MM.1S (cell line): Measurements from ENCODE around the gene TEAD4.

Experiments used
- DNase-seq: peaks from one replicate; pipeline ENCODE4 v3.0.0-alpha.2; 2015
- H2AFZ ChIP-seq: fragments of 300-600 bp; sonication (generic); 2 replicates; pipeline ENCODE4 v1.6.0; 2016; ENCODE audit warnings: antibody characterized with exemption, low read length
- H3F3A ChIP-seq: fragments of 300-600 bp; sonication (generic); 2 replicates; pipeline ENCODE4 v1.6.1; 2016; ENCODE audit warnings: mild to moderate bottlenecking, antibody characterized with exemption, low read length, moderate library complexity, mixed read lengths; ENCODE audit not compliant: insufficient read depth
- H3K27ac ChIP-seq: fragments of 300-600 bp; sonication (generic); 2 replicates; pipeline ENCODE4 v1.5.1; 2016; ENCODE audit warnings: mild to moderate bottlenecking, low read length
- H3K27me3 ChIP-seq: fragments of 300-600 bp; sonication (generic); replicated peaks from 2 replicates; pipeline ENCODE4 v1.6.0; 2016; ENCODE audit warnings: low read length; ENCODE audit not compliant: insufficient read depth
- H3K36me3 ChIP-seq: fragments of 300-600 bp; sonication (generic); replicated peaks from 2 replicates; pipeline ENCODE4 v1.6.1; 2016; ENCODE audit warnings: mild to moderate bottlenecking, low read length, mixed read lengths; ENCODE audit not compliant: insufficient read depth
- H3K4me1 ChIP-seq: fragments of 300-600 bp; sonication (generic); 2 replicates; pipeline ENCODE4 v1.6.1; 2016; ENCODE audit warnings: low read length, mixed read lengths
- H3K4me2 ChIP-seq: fragments of 300-600 bp; sonication (generic); 2 replicates; pipeline ENCODE4 v1.6.0; 2016; ENCODE audit warnings: low read depth, low read length
- H3K4me3 ChIP-seq: fragments of 300-600 bp; sonication (generic); 2 replicates; pipeline ENCODE4 v1.5.1; 2016; ENCODE audit warnings: low read length, mixed read lengths
- H3K79me2 ChIP-seq: fragments of 300-600 bp; sonication (generic); 2 replicates; pipeline ENCODE4 v1.6.1; 2016; ENCODE audit warnings: mixed run types, low read length, mixed read lengths
- H3K9ac ChIP-seq: fragments of 300-600 bp; sonication (generic); 2 replicates; pipeline ENCODE4 v1.6.1; 2016; ENCODE audit warnings: low read length, mixed read lengths
- H3K9me2 ChIP-seq: fragments of 300-600 bp; sonication (generic); replicated peaks from 2 replicates; pipeline ENCODE4 v1.6.1; 2016; ENCODE audit warnings: mild to moderate bottlenecking, low read length, mixed read lengths; ENCODE audit not compliant: insufficient read depth
- H3K9me3 ChIP-seq: fragments of 300-600 bp; sonication (generic); replicated peaks from 2 replicates; pipeline ENCODE4 v1.6.1; 2016; ENCODE audit warnings: mild to moderate bottlenecking, low read length, mixed read lengths; ENCODE audit not compliant: insufficient read depth
- H4K20me1 ChIP-seq: fragments of 300-600 bp; sonication (generic); 2 replicates; pipeline ENCODE4 v1.6.1; 2016; ENCODE audit warnings: mild to moderate bottlenecking, low read length, moderate library complexity, mixed read lengths; ENCODE audit not compliant: insufficient read depth
- CTCF ChIP-seq: fragments of 300-600 bp; sonication (generic); IDR thresholded peaks from 2 replicates; pipeline ENCODE4 v1.5.1; 2016; ENCODE audit warnings: antibody characterized with exemption, low read length, mixed read lengths
- EZH2 ChIP-seq: fragments of 300-600 bp; sonication (generic); optimal IDR thresholded peaks from 2 replicates; pipeline ENCODE3; 2017; ENCODE audit warnings: low read depth, mild to moderate bottlenecking, antibody characterized with exemption, low read length, mixed read lengths
- EZH2phosphoT487 ChIP-seq: fragments of 300-600 bp; sonication (generic); IDR thresholded peaks from 2 replicates; pipeline ENCODE4 v1.6.1; 2018; ENCODE audit warnings: antibody characterized with exemption, low read length

The TEAD4 gene

DNA sequence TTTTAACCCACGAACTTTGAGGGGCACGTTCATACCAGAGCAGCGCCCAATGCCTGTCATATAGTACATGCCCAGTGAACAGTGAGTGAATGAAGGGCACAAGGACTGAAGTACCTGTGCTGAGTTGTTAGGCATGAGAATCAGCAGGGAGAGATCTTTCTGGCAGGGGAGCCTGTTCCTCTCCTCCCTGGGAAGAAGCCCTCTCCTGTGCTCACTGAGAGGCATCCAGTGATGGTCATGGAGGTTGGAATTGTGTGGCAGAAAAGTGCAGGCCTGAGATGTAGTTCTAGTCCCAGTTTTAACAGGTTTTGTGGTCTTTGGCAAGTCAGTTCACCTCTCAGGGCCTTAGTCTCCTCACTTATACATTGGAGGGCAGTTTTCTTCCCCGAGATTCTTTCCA, 20.6 kb downstream of the TEAD4 start:
- Histone ChIP-seq H3K79me2 (no peaks in the 10 kb centered on the region), H3K9me3 (no peaks in the 10 kb centered on the region), H3K36me3 (no peaks in the 10 kb centered on the region), H3K4me3 (no peak overlapping the region), H2AFZ (no peak overlapping the region), H3K4me1 (no peaks in the 10 kb centered on the region), H3K27me3 (no peaks in the 10 kb centered on the region), H3K9me2 (no peaks in the 10 kb centered on the region), H3K4me2 (no peak overlapping the region), H4K20me1 (no peaks in the 10 kb centered on the region), H3F3A (no peaks in the 10 kb centered on the region), H3K9ac (no peak overlapping the region), H3K27ac (no peak overlapping the region)
- DNase-seq: no peak
- TF ChIP-seq CTCF: no peak
- TF ChIP-seq EZH2phosphoT487: no peak
- no peak for TF ChIP-seq EZH2

DNA sequence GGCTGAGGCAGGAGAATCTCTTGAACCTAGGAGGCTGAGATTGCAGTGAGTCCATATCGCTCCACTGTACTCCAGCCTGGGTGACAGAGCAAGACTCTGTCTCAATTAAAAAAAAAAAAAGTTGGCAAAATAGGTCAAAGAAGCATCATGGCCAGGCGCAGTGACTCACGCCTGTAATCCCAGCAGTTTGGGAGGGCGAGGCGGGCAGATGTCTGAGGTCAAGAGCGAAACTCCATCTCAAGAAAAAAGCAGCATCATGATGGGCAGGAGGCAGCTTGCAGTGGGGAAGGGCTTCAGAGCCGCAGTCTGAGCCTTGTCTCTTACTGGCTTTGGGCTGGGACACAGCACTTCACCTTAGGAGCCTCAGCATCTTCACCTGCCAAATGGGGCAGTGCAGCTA, 21.4 kb downstream of the TEAD4 start:
- no peak for TF ChIP-seq CTCF
- no peak for TF ChIP-seq EZH2
- TF ChIP-seq EZH2phosphoT487: no peak
- H3K4me3 ChIP-seq: no peak overlapping the region
- no peaks in the 10 kb centered on the region for H3K9me2 ChIP-seq
- H3K27ac ChIP-seq: no peak overlapping the region
- H3K4me2 ChIP-seq: no peak overlapping the region
- H4K20me1 ChIP-seq: no peaks in the 10 kb centered on the region
- no peaks in the 10 kb centered on the region for H3K9me3 ChIP-seq
- H3K9ac ChIP-seq: no peak overlapping the region
- H3K27me3 ChIP-seq: no peaks in the 10 kb centered on the region
- H3K36me3 ChIP-seq: no peaks in the 10 kb centered on the region
- H2AFZ ChIP-seq: no peak overlapping the region
- H3F3A ChIP-seq: no peaks in the 10 kb centered on the region
- no peaks in the 10 kb centered on the region for H3K4me1 ChIP-seq
- DNase-seq: no peak
- no peaks in the 10 kb centered on the region for H3K79me2 ChIP-seq

GRCh38 chr12:2982361-2982760, 23.2 kb downstream of the TEAD4 start:
- no peak overlapping the region for H2AFZ ChIP-seq
- no peaks in the 10 kb centered on the region for H3K79me2 ChIP-seq
- no peaks in the 10 kb centered on the region for H3K4me1 ChIP-seq
- no peaks in the 10 kb centered on the region for H4K20me1 ChIP-seq
- H3K4me3 ChIP-seq: no peak overlapping the region
- no peak overlapping the region for H3K9ac ChIP-seq
- DNase-seq: no peak
- H3K27ac ChIP-seq: no peak overlapping the region
- H3K27me3 ChIP-seq: no peaks in the 10 kb centered on the region
- no peak for TF ChIP-seq EZH2phosphoT487
- no peak for TF ChIP-seq CTCF
- no peak for TF ChIP-seq EZH2
- H3K9me3 ChIP-seq: no peaks in the 10 kb centered on the region
- H3K9me2 ChIP-seq: no peaks in the 10 kb centered on the region
- H3K4me2 ChIP-seq: no peak overlapping the region
- H3K36me3 ChIP-seq: no peaks in the 10 kb centered on the region
- H3F3A ChIP-seq: no peaks in the 10 kb centered on the region

DNA sequence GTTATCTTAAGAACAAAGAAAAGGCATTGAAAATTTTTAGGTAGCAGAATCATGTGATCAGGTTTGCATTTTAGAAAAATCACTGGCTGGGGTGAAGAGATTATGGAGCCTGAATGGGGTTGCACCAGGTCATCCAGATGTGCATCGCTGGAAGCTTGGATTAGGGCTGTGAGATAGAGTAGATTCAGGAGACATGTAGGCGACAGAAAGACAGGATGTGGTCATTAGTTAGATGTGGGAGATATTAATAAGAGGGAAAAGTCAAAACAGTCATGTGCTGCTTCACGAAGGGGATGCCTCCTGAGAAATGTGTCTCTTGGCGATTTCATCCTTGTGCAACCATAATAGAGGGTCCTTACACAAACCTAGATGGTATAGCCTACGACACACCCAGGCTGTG, 25.1 kb downstream of the TEAD4 start:
- H2AFZ ChIP-seq: no peak overlapping the region
- TF ChIP-seq EZH2phosphoT487: no peak
- no peak for TF ChIP-seq CTCF
- TF ChIP-seq EZH2: no peak
- no peak overlapping the region for H3K27ac ChIP-seq
- no peaks in the 10 kb centered on the region for H3K9me3 ChIP-seq
- no peaks in the 10 kb centered on the region for H3K4me1 ChIP-seq
- H3F3A ChIP-seq: no peaks in the 10 kb centered on the region
- H3K4me2 ChIP-seq: no peak overlapping the region
- H3K36me3 ChIP-seq: no peaks in the 10 kb centered on the region
- no peaks in the 10 kb centered on the region for H3K9me2 ChIP-seq
- H3K79me2 ChIP-seq: no peaks in the 10 kb centered on the region
- no peaks in the 10 kb centered on the region for H4K20me1 ChIP-seq
- H3K9ac ChIP-seq: no peak overlapping the region
- H3K27me3 ChIP-seq: no peaks in the 10 kb centered on the region
- DNase-seq: no peak
- no peak overlapping the region for H3K4me3 ChIP-seq
